Endometrial microvascular endothelial cells (primary cell): ENCODE data around the gene GGT1. TPM values are rescaled to one million over a fixed set of nuclear protein-coding genes. Genes with fewer than 3 reads are reported as not detected.
"Not testable (repeated sequence)": the region's sequence is repeated elsewhere in the genome, so short reads cannot be mapped to it uniquely, and the experiment has no call there.

Source experiments
- in situ Hi-C: cut with HindIII; loops from 2 replicates; pipeline ENCODE4 v1.10.0; 2017; ENCODE audit warnings: low sequenced_read_pairs, low pct_unique_long_range_greater_than_20kb; ENCODE audit errors: inconsistent ontology term
- total RNA-seq: library from RNA; depleted of rRNA; stranded (reverse); fragments of >200 nt; gene quantifications from one replicate; pipeline ENCODE4 v1.2.3, GENCODE V29; 2015; ENCODE audit errors: inconsistent ontology term

The GGT1 gene
- total RNA-seq, 1 donor from 2014 or later = 5.4 TPM

DNA sequence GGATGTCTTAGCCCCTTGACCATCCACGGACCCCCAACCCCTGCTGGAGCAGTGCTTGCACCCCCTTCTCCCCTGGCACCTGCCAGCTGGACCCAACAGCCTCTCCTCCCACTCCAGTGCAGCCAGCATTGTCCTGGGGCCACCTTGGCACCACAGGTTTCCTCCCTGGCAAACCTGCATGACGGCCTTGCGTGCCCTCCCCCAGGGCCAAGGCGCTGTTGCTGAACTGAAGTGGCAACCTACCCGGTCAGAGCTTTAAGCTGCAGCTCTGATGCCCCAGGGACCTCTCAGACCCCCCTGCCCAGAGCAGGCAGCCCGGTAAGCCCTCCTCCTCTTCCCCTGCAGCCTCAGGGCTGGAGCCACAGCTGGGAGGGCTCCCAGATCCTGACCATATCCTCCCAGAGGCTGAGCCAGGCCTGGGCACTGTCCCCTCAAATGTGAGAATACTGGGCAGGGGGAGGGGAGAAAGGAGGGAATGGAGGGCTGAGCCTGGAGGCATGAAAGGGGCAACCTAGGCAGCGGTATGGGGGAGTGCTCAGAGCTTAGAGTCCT lies 8.3 kb upstream of the GGT1 start:
- in situ Hi-C loops = no loop called here

- in situ Hi-C loops = no loop called here
These were observed 7.8 kb upstream of the GGT1 start for GRCh38 chr22:24595228-24595627.

DNA sequence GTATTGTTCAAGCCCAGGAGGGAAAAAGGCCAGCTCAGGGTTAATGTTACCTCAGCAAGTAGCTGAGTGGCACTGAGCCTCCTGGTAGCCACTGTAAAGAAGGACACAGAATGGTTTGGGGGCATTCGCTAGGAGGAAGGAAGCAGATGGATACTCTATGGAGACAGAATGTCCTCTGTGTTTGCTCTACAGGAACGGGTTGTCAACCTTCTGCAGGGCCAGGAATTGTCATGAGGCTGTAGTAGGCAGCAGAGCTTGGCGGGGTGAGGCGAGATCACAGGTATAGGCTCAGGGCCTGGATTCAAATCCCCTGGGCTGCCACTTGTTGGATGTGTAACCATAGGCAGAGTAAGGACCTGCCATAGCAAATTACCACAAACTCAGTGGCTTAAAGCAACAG lies 7.1 kb upstream of the GGT1 start:
- in situ Hi-C loops = no loop called here

- in situ Hi-C loops = not testable (repeated sequence)
These were observed 5.9 kb upstream of the GGT1 start for GRCh38 chr22:24597076-24597475.

- in situ Hi-C loops = no loop called here
These were observed 3.5 kb upstream of the GGT1 start for GRCh38 chr22:24599514-24599913.

DNA sequence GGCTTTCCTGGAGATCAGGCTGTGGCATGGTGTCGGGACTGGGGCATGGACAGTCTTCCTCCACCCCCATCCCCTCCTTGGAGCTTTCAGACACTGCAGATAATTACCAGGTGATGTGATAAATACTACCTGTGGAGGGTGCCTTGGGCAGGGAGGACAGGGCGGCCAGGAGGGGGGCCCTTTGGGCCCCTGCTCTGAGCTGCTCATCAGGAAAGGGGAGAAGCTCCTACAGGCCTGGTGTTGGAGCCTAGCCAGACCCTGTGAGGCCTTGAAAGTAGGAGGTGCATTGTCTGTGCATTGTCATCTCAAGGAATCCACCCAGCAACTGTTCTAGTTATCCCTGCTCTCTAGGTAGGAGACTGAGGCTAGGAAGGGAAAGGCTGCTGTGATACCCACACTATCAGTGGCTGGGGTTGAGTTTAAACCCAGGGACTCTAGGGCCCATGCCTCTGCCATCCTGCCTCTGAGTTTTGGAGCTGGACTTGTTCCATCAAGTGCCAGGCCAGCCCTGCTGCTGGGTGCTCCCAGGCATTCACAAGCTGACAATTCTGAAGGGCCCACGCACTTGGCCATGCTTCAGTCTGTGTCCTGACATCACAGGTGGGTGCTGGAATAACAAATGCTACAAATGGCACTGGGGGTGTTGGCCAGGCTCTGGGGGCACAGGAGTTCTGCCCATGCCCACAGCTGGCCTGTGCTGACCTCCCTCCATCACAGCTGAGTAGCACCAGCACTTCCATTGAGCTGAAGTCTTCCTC lies 2.9 kb upstream of the GGT1 start:
- in situ Hi-C loops = not testable (repeated sequence)

GRCh38 chr22:24601217-24602104 lies 1.5 kb upstream of the GGT1 start:
- in situ Hi-C loops = no loop called here

GRCh38 chr22:24602105-24602749 lies 766 bp upstream of the GGT1 start:
- in situ Hi-C loops = not testable (repeated sequence)

GRCh38 chr22:24603770-24604629 lies 1.0 kb downstream of the GGT1 start:
- in situ Hi-C loops = not testable (repeated sequence)

GRCh38 chr22:24606340-24606739 lies 3.3 kb downstream of the GGT1 start:
- in situ Hi-C loops = not testable (repeated sequence)

- in situ Hi-C loops = not testable (repeated sequence)
These were observed 4.5 kb downstream of the GGT1 start for GRCh38 chr22:24607429-24607983.

DNA sequence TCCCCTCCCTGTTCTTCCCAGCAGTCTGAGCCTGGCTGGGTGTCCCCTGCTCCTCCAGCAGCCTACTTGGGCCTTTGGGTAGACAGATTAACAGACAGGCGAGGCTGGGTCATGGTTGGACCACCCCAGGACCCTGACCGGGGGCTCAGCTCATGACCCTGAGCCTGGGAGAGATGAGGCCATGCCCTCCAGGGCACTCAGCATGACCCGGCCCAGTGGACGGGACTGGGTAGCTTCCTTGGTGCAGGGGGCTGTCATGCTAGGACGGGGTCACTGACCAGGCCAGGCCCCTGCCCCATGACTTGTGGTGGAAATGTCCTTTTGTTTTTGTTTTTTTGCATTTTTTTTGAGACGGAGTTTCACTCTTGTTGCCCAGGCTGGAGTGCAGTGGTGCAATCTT lies 5.3 kb downstream of the GGT1 start:
- in situ Hi-C loops = not testable (repeated sequence)

DNA sequence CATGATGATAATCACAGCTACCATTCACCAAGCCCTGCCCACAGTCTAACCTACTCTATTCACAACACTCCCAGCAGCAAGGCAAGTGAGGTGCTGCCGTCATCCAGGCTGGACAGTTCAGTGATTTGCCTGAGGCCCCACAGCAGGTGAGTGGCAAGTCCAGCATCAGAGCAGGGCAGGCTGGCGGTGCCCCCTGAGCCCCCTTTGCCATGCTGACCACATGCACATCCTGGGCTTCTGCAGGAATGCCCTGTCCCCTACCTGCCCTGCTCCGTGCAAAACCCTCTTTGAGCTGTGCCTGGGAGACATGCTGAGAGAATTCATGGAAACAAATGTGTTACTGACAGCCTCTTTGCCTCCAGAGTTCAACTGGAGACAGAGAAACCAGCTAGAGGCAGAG lies 6.9 kb downstream of the GGT1 start:
- in situ Hi-C loops = not testable (repeated sequence)

GRCh38 chr22:24614794-24615193 lies 11.8 kb downstream of the GGT1 start:
- in situ Hi-C loops = not testable (repeated sequence)

- in situ Hi-C loops = not testable (repeated sequence)
These were observed 18.3 kb downstream of the GGT1 start for GRCh38 chr22:24621244-24621643.

- in situ Hi-C loops = not testable (repeated sequence)
These were observed 19.6 kb downstream of the GGT1 start for GRCh38 chr22:24622596-24622995.

DNA sequence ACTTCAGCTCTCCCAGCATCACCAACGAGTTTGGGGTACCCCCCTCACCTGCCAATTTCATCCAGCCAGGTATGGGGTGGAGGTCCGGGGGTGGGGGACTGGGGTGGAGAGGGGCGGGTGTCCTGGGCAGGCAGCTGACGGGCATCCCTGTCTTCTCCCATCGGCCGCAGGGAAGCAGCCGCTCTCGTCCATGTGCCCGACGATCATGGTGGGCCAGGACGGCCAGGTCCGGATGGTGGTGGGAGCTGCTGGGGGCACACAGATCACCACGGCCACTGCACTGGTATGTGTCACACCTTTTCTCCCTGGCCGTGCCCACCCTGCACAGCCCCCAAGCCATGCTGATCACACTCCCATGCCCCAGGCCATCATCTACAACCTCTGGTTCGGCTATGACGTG lies 24.9 kb downstream of the GGT1 start:
- in situ Hi-C loops = not testable (repeated sequence)

GRCh38 chr22:24629069-24629468 lies 26.1 kb downstream of the GGT1 start:
- in situ Hi-C loops = not testable (repeated sequence)
